ENCODE data around the gene CD34.

DNA sequence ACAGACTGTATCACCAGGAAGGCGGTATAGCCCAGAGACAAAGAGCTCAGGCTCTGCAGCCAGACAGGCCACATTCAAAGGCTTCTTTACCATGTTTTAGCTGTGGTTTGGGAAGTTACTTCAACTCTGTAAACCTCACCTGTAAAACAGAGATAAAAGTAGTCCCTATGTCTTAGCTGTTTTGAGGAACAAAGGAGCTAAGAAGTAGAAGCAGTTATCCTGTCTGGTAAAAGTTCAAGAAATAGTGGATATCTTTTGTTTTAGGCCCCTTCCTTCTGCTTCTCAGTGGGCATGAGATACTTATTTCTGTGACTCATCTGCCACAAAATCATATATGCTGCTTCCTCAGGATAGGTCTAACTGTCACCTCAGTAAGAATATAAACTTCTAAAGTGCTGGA is 6.5 kb downstream of the CD34 start:
- TF ChIP-seq CTCF (conservative IDR thresholded peaks at IDR 0.05; ENCODE audit: low read depth, low read length) (no peak), EZH2 (IDR thresholded peaks at IDR 0.05; ENCODE audit: borderline replicate concordance, low read depth, low read length, poor library complexity, severe bottlenecking) (no peak)

All from A673 (cell line).